ENCODE data around the gene TEC.

- TF ChIP-seq CTCF (IDR thresholded peaks at IDR 0.05) (no peak), EP300 (IDR thresholded peaks at IDR 0.05; ENCODE audit: borderline replicate concordance in 1 of 2, low read depth in 1 of 2, low read length in 1 of 2) (no peak), GABPA (IDR thresholded peaks at IDR 0.05; ENCODE audit: low read depth) (no peak), NRF1 (IDR thresholded peaks at IDR 0.05; ENCODE audit: low read depth, low read length) (no peak), ZBTB33 (IDR thresholded peaks at IDR 0.05; ENCODE audit: borderline replicate concordance, low read depth) (no peak)
Observed at GRCh38 chr4:48297256-48297846, 27.7 kb upstream of the TEC start.

Data from SK-N-SH (cell line).